ENCODE results near the gene MAPT.

The MAPT gene

DNA sequence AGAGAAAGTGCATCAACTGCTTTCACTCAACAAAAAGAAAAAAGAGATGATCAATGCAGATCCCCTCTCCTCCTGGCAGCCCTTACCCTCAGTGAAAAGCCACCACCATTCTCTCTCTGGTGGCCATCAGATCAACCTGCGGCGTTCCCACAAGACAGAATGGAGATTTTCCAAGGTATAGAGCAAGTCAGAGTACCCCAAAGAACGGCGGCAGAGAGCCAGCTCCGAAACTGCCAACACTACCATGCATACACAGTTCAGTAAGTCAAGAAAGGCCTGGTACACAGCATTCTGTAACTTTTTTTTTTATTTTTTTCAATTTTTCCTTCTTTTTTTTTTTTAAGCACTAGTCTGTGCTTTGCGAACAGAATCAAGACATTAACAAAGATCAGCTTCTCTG, 135.3 kb downstream of the MAPT start:
- TF ChIP-seq, protein P1, sequence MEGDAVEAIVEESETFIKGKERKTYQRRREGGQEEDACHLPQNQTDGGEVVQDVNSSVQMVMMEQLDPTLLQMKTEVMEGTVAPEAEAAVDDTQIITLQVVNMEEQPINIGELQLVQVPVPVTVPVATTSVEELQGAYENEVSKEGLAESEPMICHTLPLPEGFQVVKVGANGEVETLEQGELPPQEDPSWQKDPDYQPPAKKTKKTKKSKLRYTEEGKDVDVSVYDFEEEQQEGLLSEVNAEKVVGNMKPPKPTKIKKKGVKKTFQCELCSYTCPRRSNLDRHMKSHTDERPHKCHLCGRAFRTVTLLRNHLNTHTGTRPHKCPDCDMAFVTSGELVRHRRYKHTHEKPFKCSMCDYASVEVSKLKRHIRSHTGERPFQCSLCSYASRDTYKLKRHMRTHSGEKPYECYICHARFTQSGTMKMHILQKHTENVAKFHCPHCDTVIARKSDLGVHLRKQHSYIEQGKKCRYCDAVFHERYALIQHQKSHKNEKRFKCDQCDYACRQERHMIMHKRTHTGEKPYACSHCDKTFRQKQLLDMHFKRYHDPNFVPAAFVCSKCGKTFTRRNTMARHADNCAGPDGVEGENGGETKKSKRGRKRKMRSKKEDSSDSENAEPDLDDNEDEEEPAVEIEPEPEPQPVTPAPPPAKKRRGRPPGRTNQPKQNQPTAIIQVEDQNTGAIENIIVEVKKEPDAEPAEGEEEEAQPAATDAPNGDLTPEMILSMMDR (IDR thresholded peaks at IDR 0.05; ENCODE audit: low read depth, low read length) = no peak
- H3K4me3 ChIP-seq (ENCODE audit: low read depth, low read length) = no peak overlapping the region
- in situ Hi-C loops (cut with HindIII; ENCODE audit: low sequenced_read_pairs) = no loop called here
- no peak for DNase-seq (ENCODE audit: low read depth, low spot score)

- in situ Hi-C loops (cut with HindIII; ENCODE audit: low sequenced_read_pairs) = no loop called here
- DNase-seq (ENCODE audit: low read depth, low spot score) = no peak
- TF ChIP-seq, protein P1 (IDR thresholded peaks at IDR 0.05; ENCODE audit: low read depth, low read length) = no peak
- H3K4me3 ChIP-seq (ENCODE audit: low read depth, low read length) = no peak overlapping the region
Observed at GRCh38 chr17:46030752-46031151, 136.4 kb downstream of the MAPT start.

- DNase-seq (ENCODE audit: low read depth, low spot score) = no peak
- H3K4me3 ChIP-seq (ENCODE audit: low read depth, low read length) = no peak overlapping the region
- TF ChIP-seq, protein P1 (IDR thresholded peaks at IDR 0.05; ENCODE audit: low read depth, low read length) = no peak
- in situ Hi-C loops (cut with HindIII; ENCODE audit: low sequenced_read_pairs) = no loop called here
Observed at GRCh38 chr17:46031440-46031839, 137.1 kb downstream of the MAPT start.

DNA sequence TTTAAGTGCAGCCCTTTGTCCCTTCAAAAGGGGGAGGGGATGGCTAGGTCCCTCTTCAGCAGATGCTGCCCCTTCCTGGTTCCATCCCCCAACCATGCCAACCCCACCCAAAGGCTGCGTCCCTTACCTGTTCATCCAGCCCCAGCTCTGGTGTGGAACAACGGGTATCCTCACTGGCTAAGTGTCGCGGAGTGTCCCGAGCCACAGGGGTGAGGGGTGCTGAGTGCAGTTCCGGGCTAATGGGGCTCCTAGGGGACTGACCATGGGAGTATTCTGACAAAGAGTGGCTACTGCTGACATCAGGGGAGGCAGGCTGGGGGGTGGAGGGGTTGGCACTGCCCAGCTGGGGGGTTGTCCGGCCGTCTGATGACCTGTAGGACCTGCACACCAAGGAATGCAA, 137.6 kb downstream of the MAPT start:
- in situ Hi-C loops (cut with HindIII; ENCODE audit: low sequenced_read_pairs) = no loop called here
- TF ChIP-seq, protein P1 (IDR thresholded peaks at IDR 0.05; ENCODE audit: low read depth, low read length) = no peak
- DNase-seq (ENCODE audit: low read depth, low spot score) = no peak
- no peak overlapping the region for H3K4me3 ChIP-seq (ENCODE audit: low read depth, low read length)

DNA sequence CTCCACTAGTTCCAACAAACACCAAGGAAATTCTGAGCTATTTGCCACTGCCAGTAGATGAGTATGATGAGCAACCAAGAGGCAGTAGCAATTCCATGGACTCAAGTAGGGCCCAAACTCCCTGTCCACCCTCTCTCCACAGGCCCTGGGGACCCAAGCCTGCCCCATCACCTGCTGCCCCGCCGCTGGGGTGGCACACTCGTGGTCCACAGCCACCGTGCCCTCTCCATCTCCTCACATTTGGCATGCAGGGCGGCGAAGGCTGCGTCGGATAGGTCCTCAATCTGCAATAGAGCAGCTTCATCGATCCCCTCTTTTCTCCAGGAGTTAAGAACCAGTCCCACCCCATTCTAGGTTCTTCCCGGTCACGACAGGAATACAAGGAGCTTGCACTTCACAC, 138.6 kb downstream of the MAPT start:
- TF ChIP-seq, protein P1 (IDR thresholded peaks at IDR 0.05; ENCODE audit: low read depth, low read length) = no peak
- no peak overlapping the region for H3K4me3 ChIP-seq (ENCODE audit: low read depth, low read length)
- DNase-seq (ENCODE audit: low read depth, low spot score) = no peak
- in situ Hi-C loops (cut with HindIII; ENCODE audit: low sequenced_read_pairs) = no loop called here

DNA sequence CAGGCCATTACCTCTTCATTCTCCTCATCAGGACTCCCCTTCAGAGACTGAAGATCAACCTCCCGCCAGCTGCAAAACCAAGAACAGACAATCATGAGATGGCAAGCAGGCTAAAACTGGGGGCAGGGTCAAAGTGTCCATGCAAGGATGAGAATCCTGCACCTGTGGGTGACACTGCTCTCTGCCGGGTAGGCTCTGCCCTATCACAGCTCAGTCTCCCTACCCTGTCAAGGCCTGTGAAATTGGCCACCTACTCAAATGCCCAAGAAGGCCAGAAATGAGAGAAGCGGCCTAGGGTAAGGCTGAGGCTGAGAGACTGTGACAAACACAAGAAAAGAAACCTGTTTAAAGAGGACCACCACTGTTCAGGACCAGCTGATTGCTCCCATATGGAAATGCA, 139.0 kb downstream of the MAPT start:
- TF ChIP-seq, protein P1 (IDR thresholded peaks at IDR 0.05; ENCODE audit: low read depth, low read length) = no peak
- in situ Hi-C loops (cut with HindIII; ENCODE audit: low sequenced_read_pairs) = no loop called here
- DNase-seq (ENCODE audit: low read depth, low spot score) = no peak
- no peak overlapping the region for H3K4me3 ChIP-seq (ENCODE audit: low read depth, low read length)
